ENCODE measurements around the gene MRPL17. TPM values are rescaled to one million over a fixed set of nuclear protein-coding genes. Genes with fewer than 3 reads are reported as not detected.

Gene MRPL17
- total RNA-seq, 1 experiment from 2014 or later, result 78.1 TPM

GRCh38 chr11:6708876-6709275 is 25.7 kb upstream of the MRPL17 start:
- DNase-seq (no peak), ATAC-seq (no peak)
- BruUV-seq (replicated peaks), result no TSS peak
- Histone ChIP-seq H3K4me1 (ENCODE audit: insufficient read depth, low read length) (no peaks in the 10 kb centered on the region), H3K9me2 (replicated peaks; ENCODE audit: low read length) (no peaks in the 10 kb centered on the region), H3K9me3 (ENCODE audit: low read length) (no peaks in the 10 kb centered on the region), H3F3A (ENCODE audit: low read length, unreplicated experiment) (no peaks in the 10 kb centered on the region), H3K36me3 (ENCODE audit: low read depth, low read length) (no peaks in the 10 kb centered on the region; the same call in 1 of the 2 replicates), H4K20me1 (ENCODE audit: low read length) (no peaks in the 10 kb centered on the region), H3K4me2 (ENCODE audit: low read length) (no peak overlapping the region), H2AFZ (ENCODE audit: low read length) (no peak overlapping the region), H3K4me3 (ENCODE audit: low read length) (no peak overlapping the region), H3K27ac (ENCODE audit: low read length) (no peak overlapping the region), H3K79me2 (ENCODE audit: low read length) (no peaks in the 10 kb centered on the region), H3K27me3 (ENCODE audit: low read length) (no peaks in the 10 kb centered on the region), H3K9ac (ENCODE audit: low read length) (no peak overlapping the region)
- TF ChIP-seq EZH2 (IDR thresholded peaks at IDR 0.05; ENCODE audit: low read length, unreplicated experiment), result no peak
- no peak for TF ChIP-seq EZH2phosphoT487 (IDR thresholded peaks at IDR 0.05; ENCODE audit: borderline replicate concordance, low read length)
- TF ChIP-seq CTCF (conservative IDR thresholded peaks at IDR 0.05; ENCODE audit: low read depth, low read length), result no peak
- CTCF ChIA-PET, result no interaction called here
- POLR2A ChIA-PET (ENCODE audit: unreplicated experiment), result no interaction called here
- intact Hi-C loops (cut with micrococcal nuclease), result no loop called here

GRCh38 chr11:6705905-6706535 is 22.9 kb upstream of the MRPL17 start:
- intact Hi-C loops (cut with micrococcal nuclease), result loop anchor here (1.0 to 2.0 kb wide), 3 partner anchors 101 to 327 kb away; no protein-coding TSS in a partner anchor
- no TSS peak for BruUV-seq (replicated peaks)
- no peaks in the 10 kb centered on the region for H4K20me1 ChIP-seq (ENCODE audit: low read length)

More at GRCh38 chr11:6705905-6706535, 22.9 kb upstream of the MRPL17 start:
- no peak overlapping the region for H3K4me3 ChIP-seq (ENCODE audit: low read length)
- DNase-seq (peak; percentile 64), ATAC-seq (peak; percentile 18; the same call in 1 of the 2 replicates)
- no peak overlapping the region for H3K4me2 ChIP-seq (ENCODE audit: low read length)
- peaks cover 8% of the 10 kb centered on the region; the same call in 1 of the 2 replicates for H3K4me1 ChIP-seq (ENCODE audit: insufficient read depth, low read length)
- H2AFZ ChIP-seq (ENCODE audit: low read length), result no peak overlapping the region
- POLR2A ChIA-PET (ENCODE audit: unreplicated experiment), result no interaction called here
- H3K9ac ChIP-seq (ENCODE audit: low read length), result no peak overlapping the region
- no peaks in the 10 kb centered on the region for H3K79me2 ChIP-seq (ENCODE audit: low read length)
- no peaks in the 10 kb centered on the region for H3K9me3 ChIP-seq (ENCODE audit: low read length)
- no peaks in the 10 kb centered on the region for H3F3A ChIP-seq (ENCODE audit: low read length, unreplicated experiment)
- H3K36me3 ChIP-seq (ENCODE audit: low read depth, low read length), result no peaks in the 10 kb centered on the region; the same call in 1 of the 2 replicates
- TF ChIP-seq CTCF (conservative IDR thresholded peaks at IDR 0.05; ENCODE audit: low read depth, low read length) (peak; percentile 78), EZH2 (IDR thresholded peaks at IDR 0.05; ENCODE audit: low read length, unreplicated experiment) (no peak)
- H3K27me3 ChIP-seq (ENCODE audit: low read length), result no peaks in the 10 kb centered on the region
- no peak overlapping the region for H3K27ac ChIP-seq (ENCODE audit: low read length)
- H3K9me2 ChIP-seq (replicated peaks; ENCODE audit: low read length), result no peaks in the 10 kb centered on the region
- CTCF ChIA-PET, result interaction anchor here (0.6 to 0.8 kb wide), 4 partner anchors 22 to 327 kb away, joined by 3 read pairs; no protein-coding TSS in a partner anchor
